Psoas muscle (tissue), 8 donors: ENCODE results near the gene TCAP. TPM values are rescaled to one million over a fixed set of nuclear protein-coding genes. Genes with fewer than 3 reads are reported as not detected.

ENCODE experiments used
- ATAC-seq, 4 donors: fragments of 200-7000 bp; cut with Tn5 transposase; one replicate each; pipeline ENCODE4 v1.9.1; 2020; ENCODE audit warnings: moderate library complexity in 3 of 4, mild to moderate bottlenecking in 2 of 4
- DNase-seq, 2 donors: peaks; one replicate each; pipeline ENCODE4 v3.0.0-alpha.2; 2020
- H3K27ac ChIP-seq: fragments of 200-600 bp; one replicate; pipeline ENCODE4 v1.8.0; 2022
- H3K27me3 ChIP-seq, 3 donors: fragments of 200-600 bp in 1 of 3; one replicate each; pipeline versions ENCODE4 v1.6.1 to v1.8.0; 2013 to 2022; ENCODE audit warnings: low read length in 2 of 3, mild to moderate bottlenecking in 2 of 3, moderate library complexity in 1 of 3; ENCODE audit not compliant: insufficient read depth in 3 of 3
- H3K36me3 ChIP-seq, 2 donors: fragments of 200-600 bp in 1 of 2; one replicate each; pipeline versions ENCODE4 v1.6.1 to v1.8.0; 2013 to 2022; ENCODE audit warnings: low read depth in 1 of 2, mild to moderate bottlenecking in 1 of 2, moderate library complexity in 1 of 2; ENCODE audit not compliant: insufficient read depth in 1 of 2
- H3K4me1 ChIP-seq: fragments of 200-600 bp; one replicate; pipeline ENCODE4 v1.8.0; 2022
- H3K4me3 ChIP-seq: fragments of 200-600 bp; one replicate; pipeline ENCODE4 v1.8.0; 2022; ENCODE audit warnings: mild to moderate bottlenecking
- H3K9me3 ChIP-seq: fragments of 200-600 bp; one replicate; pipeline ENCODE4 v1.8.0; 2022
- CTCF ChIP-seq: fragments of 200-600 bp; IDR thresholded peaks from one replicate; pipeline ENCODE4 v1.8.0; 2022; ENCODE audit warnings: antibody characterized with exemption
- WGBS, 3 donors: extraction: QIAGEN DNeasy Blood & Tissue Kit; methylation state at CpG; one replicate each; pipeline versions ENCODE4 v1.1.6 to v1.1.7; 2013; 5-methylcytosine and 5-hydroxymethylcytosine counted together
- intact Hi-C, 2 donors: fragments of 100-400 bp; cut with DNase I; formaldehyde crosslinking; loops; one replicate each; pipeline versions ENCODE4 v1.11.0 to v1.14.2; 2022
- polyA plus RNA-seq, 3 donors: library from polyadenylated mRNA; stranded (reverse); fragments of 200-250 nt; gene quantifications; one replicate each; pipeline ENCODE4 v1.2.3, GENCODE V29; 2013
- total RNA-seq, 4 donors: library from RNA; stranded (reverse); fragmentation: NEBNext Ultra II Directional in 2 of 4; extraction: Animal tissue kit (Norgen Biotek cat#: 25700) in 2 of 4; gene quantifications; one replicate each; pipeline versions ENCODE4 v1.2.1 to v1.2.4, GENCODE V29; 2021 to 2023
- donor health status: healthy with polysubstance abuse.
- donor health status: DM: no; HTN: no; CAD: no; lungs with moderate emphysema.
- donor health status: Bipolar disorder and iron deficiency.
- donor health status: healthy.
- donor health status: DM: yes; HTN: yes; CAD: no.
- donor health status: DM: no; HTN: no; CAD: no.
- donor health status: DM: no; HTN: no; CAD: no.
- donor health status: DM: yes; HTN: yes; CAD: no.

Gene TCAP
- total and polyA plus RNA-seq, 7 donors, result 2,116 to 7,047 (median 3,462) TPM

- H3K27me3 ChIP-seq, result peaks cover 0 to 51% (median 13%) of the 10 kb centered on the region in 3 donors
- H3K36me3 ChIP-seq, result no peaks in the 10 kb centered on the region
- no peak overlapping the region for H3K4me3 ChIP-seq
- DNase-seq, result no peak
- peaks cover 5% of the 10 kb centered on the region for H3K4me1 ChIP-seq
- no peaks in the 10 kb centered on the region for H3K9me3 ChIP-seq
- no peak for ATAC-seq
- 69 to 73% (median 70%) methylated on average over 3 of the region's 3 CpGs for WGBS, 3 donors
- TF ChIP-seq CTCF, result no peak
- intact Hi-C loops, result loop anchor here in 1 of 2 donors (10.0 kb wide), 1 partner anchor 235 kb away; the partner anchor contains the start of genes IKZF3 and ZPBP2
- H3K27ac ChIP-seq, result no peak overlapping the region
These were observed 35.7 kb upstream of the TCAP start for GRCh38 chr17:39629494-39629880.

GRCh38 chr17:39629898-39630297, 35.3 kb upstream of the TCAP start:
- Histone ChIP-seq H3K4me1 (peaks cover 5% of the 10 kb centered on the region), H3K9me3 (no peaks in the 10 kb centered on the region), H3K4me3 (no peak overlapping the region), H3K27me3 (peaks cover 0 to 46% (median 13%) of the 10 kb centered on the region in 3 donors), H3K27ac (no peak overlapping the region), H3K36me3 (no peaks in the 10 kb centered on the region)
- intact Hi-C loops, result loop anchor here in 1 of 2 donors (2.0 to 10.0 kb wide), 2 partner anchors 121 to 235 kb away; partner anchors contain the start of genes IKZF3 and ZPBP2
- no peak for TF ChIP-seq CTCF
- ATAC-seq, result no peak
- WGBS, 3 donors, result 72 to 81% (median 74%) methylated on average over 12 of the region's 12 CpGs
- no peak for DNase-seq

- Histone ChIP-seq H3K36me3 (no peaks in the 10 kb centered on the region), H3K27ac (no peak overlapping the region), H3K9me3 (no peaks in the 10 kb centered on the region), H3K4me1 (peaks cover 12% of the 10 kb centered on the region), H3K4me3 (no peak overlapping the region), H3K27me3 (peaks cover 0 to 35% (median 10%) of the 10 kb centered on the region in 3 donors)
- WGBS, 3 donors, result 28 to 41% (median 35%) methylated on average over 6 of the region's 6 CpGs
- ATAC-seq, result no peak
- TF ChIP-seq CTCF, result no peak
- intact Hi-C loops, result loop anchor here in 1 of 2 donors (2.0 kb wide), 1 partner anchor 119 kb away; no protein-coding TSS in a partner anchor
- DNase-seq, result no peak
These were observed 33.7 kb upstream of the TCAP start for GRCh38 chr17:39631403-39631802.

GRCh38 chr17:39632153-39632941, 32.8 kb upstream of the TCAP start:
- H3K4me1 ChIP-seq, result peaks cover 8% of the 10 kb centered on the region

More at GRCh38 chr17:39632153-39632941, 32.8 kb upstream of the TCAP start:
- 26 to 39% (median 34%) methylated on average over 12 to 13 of the region's 13 CpGs for WGBS, 3 donors
- Histone ChIP-seq H3K36me3 (no peaks in the 10 kb centered on the region), H3K9me3 (no peaks in the 10 kb centered on the region), H3K4me3 (no peak overlapping the region), H3K27me3 (peaks cover 0 to 26% (median 2%) of the 10 kb centered on the region in 3 donors), H3K27ac (no peak overlapping the region)
- no peak for TF ChIP-seq CTCF
- intact Hi-C loops, result no loop called here
- DNase-seq (no peak), ATAC-seq (no peak)
